Neural cell (in vitro differentiated cells): ENCODE measurements around the gene HAGHL. TPM values are rescaled to one million over a fixed set of nuclear protein-coding genes. Genes with fewer than 3 reads are reported as not detected.

Source experiments
- H2AFZ ChIP-seq: fragments of 200-600, 300-800 bp; sonication (generic), shearing (Covaris generic); 2 replicates; pipeline ENCODE4 v1.6.0; 2014; ENCODE audit warnings: low read depth, mild to moderate bottlenecking, antibody characterized with exemption, low read length, moderate library complexity
- H3F3A ChIP-seq: fragments of 200-600 bp; shearing (Covaris generic); 2 replicates; pipeline ENCODE4 v1.6.1; 2016; ENCODE audit warnings: mild to moderate bottlenecking, moderate library complexity, mixed read lengths, antibody characterized with exemption, low read length; ENCODE audit not compliant: insufficient read depth, poor library complexity, severe bottlenecking
- H3K27ac ChIP-seq: fragments of 200-600, 300-800 bp; sonication (generic), shearing (Covaris generic); 2 replicates; pipeline ENCODE4 v1.5.1; 2014; ENCODE audit warnings: mild to moderate bottlenecking, low read length, moderate library complexity
- H3K27me3 ChIP-seq: fragments of 300-800, 200-600 bp; sonication (generic), shearing (Covaris generic); 2 replicates; pipeline ENCODE4 v1.6.0; 2014; ENCODE audit warnings: mild to moderate bottlenecking, low read depth, low read length, moderate library complexity; ENCODE audit not compliant: insufficient read depth
- H3K36me3 ChIP-seq: fragments of 300-800, 200-600 bp; sonication (generic), shearing (Covaris generic); 2 replicates; pipeline ENCODE4 v1.5.1; 2014; ENCODE audit warnings: mild to moderate bottlenecking, antibody characterized with exemption, low read length, moderate library complexity; ENCODE audit not compliant: insufficient read depth
- H3K4me2 ChIP-seq: fragments of 300-800, 200-600 bp; sonication (generic), shearing (Covaris generic); 2 replicates; pipeline ENCODE4 v1.6.0; 2014; ENCODE audit warnings: mild to moderate bottlenecking, low read length
- H3K4me3 ChIP-seq: fragments of 300-800, 200-600 bp; sonication (generic), shearing (Covaris generic); 2 replicates; pipeline ENCODE4 v1.5.1; 2014; ENCODE audit warnings: mild to moderate bottlenecking, low read length, moderate library complexity
- H3K79me2 ChIP-seq: fragments of 200-600 bp; shearing (Covaris generic); replicated peaks from 2 replicates; pipeline ENCODE4 v1.6.0; 2014; ENCODE audit warnings: mild to moderate bottlenecking, low read length, moderate library complexity; ENCODE audit not compliant: insufficient read depth
- H3K9ac ChIP-seq: fragments of 300-800, 200-600 bp; sonication (generic), shearing (Covaris generic); 2 replicates; pipeline ENCODE4 v1.6.1; 2016; ENCODE audit warnings: mild to moderate bottlenecking, low read length, mixed read lengths
- H3K9me2 ChIP-seq: fragments of 200-600 bp; shearing (Covaris generic); 2 replicates; pipeline ENCODE4 v1.6.1; 2016; ENCODE audit warnings: mild to moderate bottlenecking, low read length, mixed read lengths; ENCODE audit not compliant: insufficient read depth
- H3K9me3 ChIP-seq: fragments of 200-600, 300-800 bp; sonication (generic), shearing (Covaris generic); 2 replicates; pipeline ENCODE4 v1.6.1; 2016; ENCODE audit warnings: mild to moderate bottlenecking, mixed run types, low read length, moderate library complexity, mixed read lengths
- H4K20me1 ChIP-seq: fragments of 200-600 bp; shearing (Covaris generic); 2 replicates; pipeline ENCODE4 v1.6.1; 2016; ENCODE audit warnings: mild to moderate bottlenecking, mixed run types; ENCODE audit not compliant: insufficient read depth
- CTCF ChIP-seq: fragments of 450-650 bp; IDR thresholded peaks from 2 replicates; pipeline ENCODE4 v1.5.1; 2014; ENCODE audit warnings: antibody characterized with exemption, mild to moderate bottlenecking, moderate library complexity; ENCODE audit not compliant: poor library complexity, severe bottlenecking
- EP300 ChIP-seq: fragments of 450-650 bp; conservative IDR thresholded peaks from 2 replicates; pipeline ENCODE4 v1.6.1; 2014; ENCODE audit warnings: antibody characterized with exemption, mild to moderate bottlenecking, moderate library complexity; ENCODE audit not compliant: poor library complexity, severe bottlenecking
- EZH2 ChIP-seq: fragments of 200-600, 300-800 bp; shearing (Covaris generic), sonication (generic); IDR thresholded peaks from 2 replicates; pipeline ENCODE4 v1.6.1; 2014; ENCODE audit warnings: antibody characterized with exemption, low read length, borderline replicate concordance, mild to moderate bottlenecking; ENCODE audit not compliant: insufficient read depth, poor library complexity, severe bottlenecking
- MXI1 ChIP-seq: fragments of 450-650 bp; conservative IDR thresholded peaks from 2 replicates; pipeline ENCODE4 v1.6.1; 2014; ENCODE audit warnings: antibody characterized with exemption, mild to moderate bottlenecking; ENCODE audit not compliant: poor library complexity, severe bottlenecking
- POLR2AphosphoS5 ChIP-seq: IDR thresholded peaks from 2 replicates; pipeline ENCODE4 v1.6.1; 2012
- RAD21 ChIP-seq: fragments of 450-650 bp; conservative IDR thresholded peaks from 2 replicates; pipeline ENCODE4 v1.6.1; 2014; ENCODE audit warnings: antibody characterized with exemption, mild to moderate bottlenecking, moderate library complexity
- REST ChIP-seq: IDR thresholded peaks from 2 replicates; pipeline ENCODE4 v1.6.1; 2012; ENCODE audit warnings: borderline replicate concordance
- SMC3 ChIP-seq: fragments of 450-650 bp; conservative IDR thresholded peaks from 2 replicates; pipeline ENCODE4 v1.6.1; 2014; ENCODE audit warnings: antibody characterized with exemption, mild to moderate bottlenecking, moderate library complexity; ENCODE audit not compliant: poor library complexity
- TAF1 ChIP-seq: IDR thresholded peaks from 2 replicates; pipeline ENCODE4 v1.6.1; 2012; ENCODE audit warnings: low read depth
- polyA plus RNA-seq: library from polyadenylated mRNA; depleted of rRNA; stranded (reverse); fragments of >200 nt; gene quantifications from 2 replicates; pipeline ENCODE4 v1.2.3, GENCODE V29; 2014

Gene HAGHL
- polyA plus RNA-seq, 1 donor from 2014 or later: 28.3 TPM

- Histone ChIP-seq H3K4me2 (no peak overlapping the region), H2AFZ (no peak overlapping the region), H3K9me3 (no peaks in the 10 kb centered on the region), H3K27me3 (no peaks in the 10 kb centered on the region), H4K20me1 (no peaks in the 10 kb centered on the region), H3K79me2 (no peaks in the 10 kb centered on the region), H3K9me2 (no peaks in the 10 kb centered on the region), H3K36me3 (no peaks in the 10 kb centered on the region), H3K27ac (no peak overlapping the region), H3F3A (no peaks in the 10 kb centered on the region), H3K4me3 (no peak overlapping the region), H3K9ac (no peak overlapping the region)
- TF ChIP-seq REST: no peak
- TF ChIP-seq RAD21: no peak
- TF ChIP-seq EP300: no peak
- TF ChIP-seq TAF1: no peak
- TF ChIP-seq POLR2AphosphoS5: no peak
- no peak for TF ChIP-seq MXI1
- no peak for TF ChIP-seq CTCF
- TF ChIP-seq EZH2: no peak
- TF ChIP-seq SMC3: no peak
Measured at GRCh38 chr16:732936-733335, 6.0 kb downstream of the HAGHL start.

- TF ChIP-seq TAF1: no peak
- TF ChIP-seq MXI1: no peak
- no peak for TF ChIP-seq EZH2
- TF ChIP-seq CTCF: peak; percentile 36
- no peak for TF ChIP-seq RAD21
- no peak for TF ChIP-seq POLR2AphosphoS5
- TF ChIP-seq REST: no peak
- TF ChIP-seq EP300: no peak
- no peak for TF ChIP-seq SMC3
- no peak overlapping the region for H3K4me2 ChIP-seq
- H4K20me1 ChIP-seq: no peaks in the 10 kb centered on the region
- H3K79me2 ChIP-seq: no peaks in the 10 kb centered on the region
- no peak overlapping the region for H2AFZ ChIP-seq
- H3K27me3 ChIP-seq: no peaks in the 10 kb centered on the region
- H3F3A ChIP-seq: no peaks in the 10 kb centered on the region
- no peak overlapping the region for H3K27ac ChIP-seq
- H3K4me3 ChIP-seq: no peak overlapping the region
- no peaks in the 10 kb centered on the region for H3K36me3 ChIP-seq
- H3K9me3 ChIP-seq: no peaks in the 10 kb centered on the region
- H3K9me2 ChIP-seq: no peaks in the 10 kb centered on the region
- H3K9ac ChIP-seq: no peak overlapping the region
Measured at GRCh38 chr16:733382-734207, 6.7 kb downstream of the HAGHL start.
